Measurements from ENCODE around the gene POLR2I. TPM values are rescaled to one million over a fixed set of nuclear protein-coding genes. Genes with fewer than 3 reads are reported as not detected.

The POLR2I gene
- total RNA-seq, 2 donors from 2014 or later, result 38.6 to 55.0 TPM

GRCh38 chr19:36103842-36104552 is 10.7 kb downstream of the POLR2I start:
- no peaks in the 10 kb centered on the region for H3K27me3 Mint-ChIP-seq (ENCODE audit: low read depth)
- no peak for ATAC-seq (replicated peaks in 1 of 2)
- no peaks in the 10 kb centered on the region for H3K36me3 Mint-ChIP-seq (ENCODE audit: insufficient read depth in 2 of 2)

GRCh38 chr19:36103040-36103626 is 11.5 kb downstream of the POLR2I start:
- Mint-ChIP-seq H3K9me3 (no peaks in the 10 kb centered on the region), H3K36me3 (ENCODE audit: insufficient read depth in 2 of 2) (peaks cover 0 to 2% of the 10 kb centered on the region in 2 donors), H3K27ac (no peak overlapping the region), H3K4me3 (no peak overlapping the region), H3K27me3 (ENCODE audit: low read depth) (no peaks in the 10 kb centered on the region), H3K4me1 (ENCODE audit: low read depth) (no peaks in the 10 kb centered on the region)
- ATAC-seq (replicated peaks in 1 of 2) (no peak), DNase-seq (no peak)

More at GRCh38 chr19:36103842-36104552, 10.7 kb downstream of the POLR2I start:
- H3K4me3 Mint-ChIP-seq, result no peak overlapping the region
- DNase-seq, result no peak
- H3K27ac Mint-ChIP-seq, result no peak overlapping the region
- H3K4me1 Mint-ChIP-seq (ENCODE audit: low read depth), result no peaks in the 10 kb centered on the region
- no peaks in the 10 kb centered on the region for H3K9me3 Mint-ChIP-seq

GRCh38 chr19:36101550-36102327 is 12.9 kb downstream of the POLR2I start:
- DNase-seq (no peak), ATAC-seq (replicated peaks in 1 of 2) (no peak)
- H3K27ac Mint-ChIP-seq, result no peak overlapping the region
- H3K4me1 Mint-ChIP-seq (ENCODE audit: low read depth), result no peaks in the 10 kb centered on the region
- H3K36me3 Mint-ChIP-seq (ENCODE audit: insufficient read depth in 2 of 2), result peaks cover 3 to 7% of the 10 kb centered on the region in 2 donors
- no peaks in the 10 kb centered on the region for H3K27me3 Mint-ChIP-seq (ENCODE audit: low read depth)
- H3K4me3 Mint-ChIP-seq, result no peak overlapping the region
- no peaks in the 10 kb centered on the region for H3K9me3 Mint-ChIP-seq

GRCh38 chr19:36100476-36100875 is 14.2 kb downstream of the POLR2I start:
- Mint-ChIP-seq H3K4me3 (no peak overlapping the region), H3K4me1 (ENCODE audit: low read depth) (no peaks in the 10 kb centered on the region), H3K27ac (no peak overlapping the region), H3K36me3 (ENCODE audit: insufficient read depth in 2 of 2) (peaks cover 3 to 8% of the 10 kb centered on the region in 2 donors), H3K27me3 (ENCODE audit: low read depth) (no peaks in the 10 kb centered on the region), H3K9me3 (no peaks in the 10 kb centered on the region)
- DNase-seq (no peak), ATAC-seq (replicated peaks in 1 of 2) (no peak)

GRCh38 chr19:36099166-36099785 is 15.4 kb downstream of the POLR2I start:
- no peak for ATAC-seq (replicated peaks in 1 of 2)
- no peaks in the 10 kb centered on the region for H3K27me3 Mint-ChIP-seq (ENCODE audit: low read depth)
- H3K4me1 Mint-ChIP-seq (ENCODE audit: low read depth), result no peaks in the 10 kb centered on the region
- no peak overlapping the region for H3K4me3 Mint-ChIP-seq
- no peaks in the 10 kb centered on the region for H3K9me3 Mint-ChIP-seq
- no peak for DNase-seq
- peaks cover 5 to 8% of the 10 kb centered on the region in 2 donors for H3K36me3 Mint-ChIP-seq (ENCODE audit: insufficient read depth in 2 of 2)
- H3K27ac Mint-ChIP-seq, result no peak overlapping the region

GRCh38 chr19:36097036-36097435 is 17.6 kb downstream of the POLR2I start:
- DNase-seq (no peak), ATAC-seq (replicated peaks in 1 of 2) (no peak)
- peaks cover 17% of the 10 kb centered on the region for H3K4me1 Mint-ChIP-seq (ENCODE audit: low read depth)
- H3K27ac Mint-ChIP-seq, result no peak overlapping the region
- no peak overlapping the region for H3K4me3 Mint-ChIP-seq
- no peaks in the 10 kb centered on the region for H3K27me3 Mint-ChIP-seq (ENCODE audit: low read depth)
- no peaks in the 10 kb centered on the region for H3K9me3 Mint-ChIP-seq
- H3K36me3 Mint-ChIP-seq (ENCODE audit: insufficient read depth in 2 of 2), result peaks cover 12 to 17% of the 10 kb centered on the region in 2 donors

- Mint-ChIP-seq H3K4me1 (ENCODE audit: low read depth) (peaks cover 17% of the 10 kb centered on the region), H3K4me3 (peak overlapping the region in 1 of 2 donors; percentile 21), H3K27me3 (ENCODE audit: low read depth) (no peaks in the 10 kb centered on the region), H3K36me3 (ENCODE audit: insufficient read depth in 2 of 2) (peaks cover 12 to 17% of the 10 kb centered on the region in 2 donors), H3K9me3 (no peaks in the 10 kb centered on the region), H3K27ac (peak overlapping the region; percentile 18)
- DNase-seq (no peak), ATAC-seq (replicated peaks in 1 of 2) (peak in 1 of 2 donors; percentile 33)
Measured at GRCh38 chr19:36093687-36094086, 21.0 kb downstream of the POLR2I start.

GRCh38 chr19:36093146-36093662 is 21.5 kb downstream of the POLR2I start:
- peaks cover 12 to 15% of the 10 kb centered on the region in 2 donors for H3K36me3 Mint-ChIP-seq (ENCODE audit: insufficient read depth in 2 of 2)
- no peaks in the 10 kb centered on the region for H3K9me3 Mint-ChIP-seq
- no peaks in the 10 kb centered on the region for H3K27me3 Mint-ChIP-seq (ENCODE audit: low read depth)
- H3K4me3 Mint-ChIP-seq, result peak overlapping the region; percentile 52 to 69
- peak; percentile 79 to 87 for ATAC-seq (replicated peaks in 1 of 2)
- H3K4me1 Mint-ChIP-seq (ENCODE audit: low read depth), result peaks cover 17% of the 10 kb centered on the region
- peak overlapping the region; percentile 18 for H3K27ac Mint-ChIP-seq
- peak; percentile 26 to 30 for DNase-seq

- H3K27ac Mint-ChIP-seq, result peak overlapping the region; percentile 63
Measured at GRCh38 chr19:36092566-36092965, 22.1 kb downstream of the POLR2I start.

GRCh38 chr19:36090910-36091695 is 23.6 kb downstream of the POLR2I start:
- H3K4me1 Mint-ChIP-seq (ENCODE audit: low read depth), result peaks cover 17% of the 10 kb centered on the region
- H3K36me3 Mint-ChIP-seq (ENCODE audit: insufficient read depth in 2 of 2), result peaks cover 9% of the 10 kb centered on the region in 2 donors
- no peak overlapping the region for H3K4me3 Mint-ChIP-seq
- DNase-seq (no peak), ATAC-seq (replicated peaks in 1 of 2) (no peak)
- no peak overlapping the region for H3K27ac Mint-ChIP-seq
- H3K9me3 Mint-ChIP-seq, result no peaks in the 10 kb centered on the region
- H3K27me3 Mint-ChIP-seq (ENCODE audit: low read depth), result no peaks in the 10 kb centered on the region

More at GRCh38 chr19:36092566-36092965, 22.1 kb downstream of the POLR2I start:
- peak overlapping the region; percentile 52 to 69 for H3K4me3 Mint-ChIP-seq
- H3K27me3 Mint-ChIP-seq (ENCODE audit: low read depth), result no peaks in the 10 kb centered on the region
- H3K36me3 Mint-ChIP-seq (ENCODE audit: insufficient read depth in 2 of 2), result peaks cover 12 to 15% of the 10 kb centered on the region in 2 donors
- peak; percentile 2 to 8 for ATAC-seq (replicated peaks in 1 of 2)
- peaks cover 17% of the 10 kb centered on the region for H3K4me1 Mint-ChIP-seq (ENCODE audit: low read depth)
- no peaks in the 10 kb centered on the region for H3K9me3 Mint-ChIP-seq
- no peak for DNase-seq

GRCh38 chr19:36089847-36090246 is 24.8 kb downstream of the POLR2I start:
- peaks cover 17% of the 10 kb centered on the region for H3K4me1 Mint-ChIP-seq (ENCODE audit: low read depth)
- DNase-seq (no peak), ATAC-seq (replicated peaks in 1 of 2) (no peak)
- H3K36me3 Mint-ChIP-seq (ENCODE audit: insufficient read depth in 2 of 2), result peaks cover 8 to 11% of the 10 kb centered on the region in 2 donors
- no peak overlapping the region for H3K27ac Mint-ChIP-seq
- no peaks in the 10 kb centered on the region for H3K9me3 Mint-ChIP-seq
- H3K4me3 Mint-ChIP-seq, result no peak overlapping the region
- no peaks in the 10 kb centered on the region for H3K27me3 Mint-ChIP-seq (ENCODE audit: low read depth)

GRCh38 chr19:36086326-36086725 is 28.3 kb downstream of the POLR2I start:
- Mint-ChIP-seq H3K27me3 (ENCODE audit: low read depth) (no peaks in the 10 kb centered on the region), H3K9me3 (no peaks in the 10 kb centered on the region), H3K27ac (no peak overlapping the region), H3K36me3 (ENCODE audit: insufficient read depth in 2 of 2) (peaks cover 3 to 24% of the 10 kb centered on the region in 2 donors), H3K4me1 (ENCODE audit: low read depth) (no peaks in the 10 kb centered on the region), H3K4me3 (no peak overlapping the region)
- no peak for ATAC-seq (replicated peaks in 1 of 2)
- DNase-seq, result no peak

Data from activated T-cell treated with anti-CD3 and anti-CD28 coated beads, Interleukin-2, amount 50 U/mL, for 72 hours (primary cell).